ENCODE results near the gene PLCB2. TPM values are rescaled to one million over a fixed set of nuclear protein-coding genes. Genes with fewer than 3 reads are reported as not detected.

Gene PLCB2
- total and polyA plus RNA-seq, 9 of the 15 experiments (the other 6 are each of a cell fraction or from before 2014, with no cell fraction given) = 0.37 to 12.3 (median 8.0) TPM

DNA sequence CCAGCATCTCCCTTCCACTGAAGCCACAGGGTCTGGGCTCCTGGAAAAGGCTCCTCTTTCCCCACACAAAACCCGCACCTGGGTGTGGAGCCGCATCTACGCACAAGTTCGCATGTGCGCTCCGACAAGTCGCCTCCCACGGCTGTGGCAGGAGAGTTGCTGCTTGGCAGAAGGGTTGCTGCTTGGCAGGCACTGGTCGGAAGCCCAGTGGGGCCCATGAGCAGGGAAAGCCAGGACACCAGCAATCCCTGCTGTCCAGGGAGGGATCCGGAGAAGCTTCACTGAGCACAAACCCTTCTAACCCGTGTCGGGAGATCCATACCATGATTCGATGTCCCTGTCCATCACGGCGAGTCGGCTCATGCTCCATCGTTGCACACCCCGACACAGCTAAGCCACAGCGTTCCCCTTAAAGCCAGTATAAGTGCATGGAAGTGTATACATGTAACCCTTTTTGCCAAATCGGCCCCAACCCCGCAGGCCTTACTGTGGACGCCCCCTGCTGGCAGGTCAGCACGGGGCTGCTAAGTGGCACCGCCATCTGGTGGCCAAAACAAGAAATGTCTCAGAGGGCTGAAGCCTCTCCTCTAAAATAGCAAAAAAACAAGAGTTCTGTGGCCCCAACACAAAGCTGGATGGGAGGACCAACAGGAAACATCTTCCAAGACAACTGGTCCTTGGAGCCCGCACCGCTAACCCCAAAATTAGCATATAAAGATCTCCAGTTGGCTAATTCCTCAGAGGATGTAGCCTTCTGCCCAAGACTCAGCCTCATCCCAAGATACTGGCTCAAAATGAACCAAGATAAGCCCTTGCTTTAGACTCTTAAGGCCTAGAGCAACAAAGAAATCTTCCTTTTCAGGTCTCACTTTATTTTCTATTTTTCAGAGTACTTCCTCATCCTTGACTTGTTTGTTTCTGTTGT is 33.1 kb downstream of the PLCB2 start (continued):
- TF ChIP-seq SIN3A (IDR thresholded peaks at IDR 0.05; ENCODE audit: borderline replicate concordance in 2 of 2, control insufficient read depth in 1 of 2, low read depth in 2 of 2, low read length in 2 of 2) (no peak), KLF16 (IDR thresholded peaks at IDR 0.05) (peak; percentile 79), ETV6 (IDR thresholded peaks at IDR 0.05; ENCODE audit: borderline replicate concordance in 1 of 2, low read depth in 2 of 2, low read length in 1 of 2) (0 out of 4 replicates have a peak, but pooled peaks of 1 of the 2 experiments have one; percentile 18), ETV6 (CRISPR knock-in tag; IDR thresholded peaks at IDR 0.05; ENCODE audit: borderline replicate concordance) (peak; percentile 44; the same call in 1 of the 2 replicates), ZNF165 (CRISPR knock-in tag; IDR thresholded peaks at IDR 0.05; ENCODE audit: borderline replicate concordance) (no peak), ZNF445 (CRISPR knock-in tag; IDR thresholded peaks at IDR 0.05; ENCODE audit: low read depth) (no peak), ZNF766 (CRISPR knock-in tag; conservative IDR thresholded peaks at IDR 0.05) (no peak), DACH1 (IDR thresholded peaks at IDR 0.05; ENCODE audit: partially characterized antibody) (no peak), CEBPB (tag; IDR thresholded peaks at IDR 0.05) (no peak), SMARCC2 (IDR thresholded peaks at IDR 0.05; ENCODE audit: low read depth) (no peak), ZNF696 (CRISPR knock-in tag; conservative IDR thresholded peaks at IDR 0.05) (no peak), PRPF4 (IDR thresholded peaks at IDR 0.05; ENCODE audit: insufficient read depth, low read depth, low read length, poor library complexity, severe bottlenecking) (no peak), SNIP1 (IDR thresholded peaks at IDR 0.05; ENCODE audit: low read depth) (no peak), ARID2 (IDR thresholded peaks at IDR 0.05) (peak; percentile 96), TAL1 (IDR thresholded peaks at IDR 0.05) (no peak), POLR2A (conservative IDR thresholded peaks at IDR 0.05) (no peak), FOXP4 (CRISPR knock-in tag; IDR thresholded peaks at IDR 0.05; ENCODE audit: borderline replicate concordance) (no peak), POLR2H (tag; IDR thresholded peaks at IDR 0.05; ENCODE audit: low read depth) (no peak), XRCC5 (IDR thresholded peaks at IDR 0.05; ENCODE audit: low read depth, low read length) (peak; percentile 100), ZNF12 (CRISPR knock-in tag; IDR thresholded peaks at IDR 0.05) (0 out of 2 replicates have a peak, but pooled peaks have one; percentile 41), HIVEP1 (CRISPR knock-in tag; IDR thresholded peaks at IDR 0.05) (no peak)
